Gastroesophageal sphincter (tissue), 4 donors: ENCODE measurements around the gene DNAJB12. TPM values are rescaled to one million over a fixed set of nuclear protein-coding genes. Genes with fewer than 3 reads are reported as not detected.
A peak's percentile ranks its signal among the peaks of the same experiment; 100 is the strongest.
"Not testable (repeated sequence)": the region's sequence is repeated elsewhere in the genome, so short reads cannot be mapped to it uniquely, and the experiment has no call there.

Source experiments
- ATAC-seq: fragments of 150-250 bp; one replicate; pipeline ENCODE4 v1.9.1; 2016; ENCODE audit warnings: mild to moderate bottlenecking, moderate library complexity
- H3K27ac ChIP-seq, 4 donors: fragments of 200-600 bp; sonication (generic) in 3 of 4; 1 replicate in 3 of 4; 2 replicates in 1 of 4; pipeline ENCODE4 v1.5.1; 2016 to 2019
- H3K27me3 ChIP-seq: fragments of 200-600 bp; sonication (generic); one replicate; pipeline ENCODE4 v1.5.1; 2019
- H3K36me3 ChIP-seq, 2 donors: fragments of 200-600 bp; sonication (generic); one replicate each; pipeline ENCODE4 v1.5.1; 2019; ENCODE audit warnings: control low read depth in 1 of 2
- H3K4me1 ChIP-seq, 3 donors: fragments of 200-600 bp; sonication (generic); 1 replicate in 2 of 3; 2 replicates in 1 of 3; pipeline ENCODE4 v1.5.1; 2016 to 2019; ENCODE audit warnings: control low read depth in 2 of 3
- H3K4me3 ChIP-seq, 2 donors: fragments of 200-600 bp; sonication (generic); one replicate each; pipeline ENCODE4 v1.5.1; 2019; ENCODE audit warnings: mild to moderate bottlenecking in 1 of 2, moderate library complexity in 1 of 2
- H3K9me3 ChIP-seq, 3 donors: fragments of 200-600 bp; sonication (generic); one replicate each; pipeline ENCODE4 v1.5.1; 2017 to 2019; ENCODE audit warnings: control low read depth in 2 of 3
- EP300 ChIP-seq: sonication (generic); formaldehyde crosslinking; IDR thresholded peaks from one replicate; pipeline ENCODE4 v1.6.1; 2017; ENCODE audit warnings: antibody characterized with exemption, mild to moderate bottlenecking
- POLR2A ChIP-seq, 2 donors: fragments of 450-650 bp; IDR thresholded peaks; one replicate each; pipeline ENCODE4 v1.6.1; 2017; ENCODE audit warnings: antibody characterized with exemption in 2 of 2, mild to moderate bottlenecking in 2 of 2, moderate library complexity in 1 of 2
- POLR2AphosphoS5 ChIP-seq: sonication (generic); formaldehyde crosslinking; IDR thresholded peaks from one replicate; pipeline ENCODE4 v1.6.1; 2017; ENCODE audit warnings: antibody characterized with exemption
- WGBS, 2 donors: methylation state at CpG; one replicate each; pipeline ENCODE4 v1.1.5; 2018; ENCODE audit warnings: low coverage in 1 of 2; 5-methylcytosine and 5-hydroxymethylcytosine counted together
- total RNA-seq, 4 donors: library from RNA; depleted of rRNA; stranded (reverse); fragments of >200 nt; gene quantifications; one replicate each; pipeline ENCODE4 v1.1.0, GENCODE V29; 2016
- TF ChIP-seq, protein P1 (sequence below), 4 experiments: fragments of 200-600 bp in 2 of 4; fragments of 450-650 bp in 2 of 4; sonication (generic) in 1 of 4; IDR thresholded peaks; one replicate each; pipeline ENCODE4 v1.5.1; 2017 to 2019; ENCODE audit warnings: antibody characterized with exemption in 4 of 4, mild to moderate bottlenecking in 2 of 4, moderate library complexity in 2 of 4

Gene DNAJB12
- total RNA-seq, 4 donors from 2014 or later: 28.6 to 43.0 (median 33.4) TPM

DNA sequence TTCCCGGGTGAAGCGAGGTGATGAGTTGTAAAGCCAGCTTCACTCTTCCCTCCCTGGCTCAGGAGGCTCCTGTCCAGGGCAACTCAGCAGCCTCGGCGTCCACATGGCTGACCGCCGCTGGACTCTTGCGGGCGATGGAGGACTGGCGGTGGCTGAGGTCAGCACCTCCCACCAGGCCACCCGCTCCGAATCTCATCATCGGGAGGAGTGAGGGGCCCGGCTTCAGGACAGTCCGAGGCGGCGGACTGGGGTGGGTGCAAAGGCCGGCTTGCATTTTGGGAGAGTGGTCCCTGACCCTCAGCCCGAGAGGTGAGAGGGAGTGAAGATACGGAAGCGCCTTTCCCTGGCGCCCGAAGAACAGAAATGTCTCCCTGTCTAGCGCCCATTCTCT, 759 bp downstream of the DNAJB12 start:
- ATAC-seq: peak; percentile 13
- peaks cover 0 to 28% of the 10 kb centered on the region in 2 donors for H3K36me3 ChIP-seq
- peak overlapping the region; percentile 63 to 88 for H3K4me3 ChIP-seq
- 0 to 2% methylated on average over 3 to 8 of the region's 23 CpGs for WGBS, 2 donors
- peaks cover 6 to 52% (median 18%) of the 10 kb centered on the region in 3 donors for H3K4me1 ChIP-seq
- no peaks in the 10 kb centered on the region for H3K9me3 ChIP-seq
- TF ChIP-seq EP300 (no peak), POLR2AphosphoS5 (peak; percentile 3), POLR2A (IDR thresholded peaks at IDR 0.05) (no peak)
- no peaks in the 10 kb centered on the region for H3K27me3 ChIP-seq
- peak overlapping the region; percentile 70 to 99 (median 94) for H3K27ac ChIP-seq

DNA sequence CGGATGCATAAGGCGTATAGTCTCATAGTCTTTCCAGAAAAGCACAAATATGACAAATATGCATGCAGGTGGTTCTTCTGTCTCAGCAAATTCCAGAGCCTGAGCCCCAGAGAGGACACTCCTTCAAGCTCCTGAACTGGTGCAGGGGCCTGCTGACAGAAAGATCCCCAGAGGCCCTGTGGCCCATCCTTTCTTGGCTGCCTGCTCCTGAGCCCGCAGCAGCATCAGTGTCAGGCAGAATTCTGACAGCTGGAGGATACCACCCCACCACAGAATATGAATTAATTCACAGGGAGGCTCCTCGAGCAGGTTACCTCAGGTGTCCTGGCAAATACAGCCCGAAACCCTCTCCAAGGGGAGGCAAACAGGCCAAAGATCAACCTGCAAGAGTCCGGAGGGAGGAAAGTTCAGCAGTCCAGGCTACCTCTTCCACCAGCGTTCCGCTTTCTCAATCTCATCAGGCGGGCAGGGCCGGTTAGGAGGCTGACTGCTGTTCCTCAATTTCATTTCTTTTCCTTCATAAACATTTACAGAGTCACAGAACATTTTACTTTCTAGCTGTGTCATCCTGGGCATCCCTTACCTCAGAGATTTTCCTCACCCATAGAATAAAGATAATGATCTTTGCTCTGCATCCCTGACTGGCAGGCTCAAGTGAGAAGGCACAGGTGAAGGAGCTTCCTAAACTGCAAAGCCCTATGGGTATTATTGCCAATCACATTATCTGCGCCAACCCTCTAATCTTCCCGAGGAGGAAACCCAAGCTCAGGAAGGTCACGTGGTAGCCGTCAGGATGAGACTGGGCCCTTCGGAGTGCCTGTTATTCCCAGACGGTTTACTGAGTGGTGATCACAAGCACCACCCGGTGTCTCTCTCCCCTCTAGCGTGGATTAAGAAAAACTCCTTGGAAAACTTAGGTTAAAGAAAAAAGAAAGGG, 1.4 kb downstream of the DNAJB12 start:
- peaks cover 0 to 35% of the 10 kb centered on the region in 2 donors for H3K36me3 ChIP-seq
- peaks cover 6 to 52% (median 18%) of the 10 kb centered on the region in 3 donors for H3K4me1 ChIP-seq
- no peaks in the 10 kb centered on the region for H3K9me3 ChIP-seq
- TF ChIP-seq, protein P1, sequence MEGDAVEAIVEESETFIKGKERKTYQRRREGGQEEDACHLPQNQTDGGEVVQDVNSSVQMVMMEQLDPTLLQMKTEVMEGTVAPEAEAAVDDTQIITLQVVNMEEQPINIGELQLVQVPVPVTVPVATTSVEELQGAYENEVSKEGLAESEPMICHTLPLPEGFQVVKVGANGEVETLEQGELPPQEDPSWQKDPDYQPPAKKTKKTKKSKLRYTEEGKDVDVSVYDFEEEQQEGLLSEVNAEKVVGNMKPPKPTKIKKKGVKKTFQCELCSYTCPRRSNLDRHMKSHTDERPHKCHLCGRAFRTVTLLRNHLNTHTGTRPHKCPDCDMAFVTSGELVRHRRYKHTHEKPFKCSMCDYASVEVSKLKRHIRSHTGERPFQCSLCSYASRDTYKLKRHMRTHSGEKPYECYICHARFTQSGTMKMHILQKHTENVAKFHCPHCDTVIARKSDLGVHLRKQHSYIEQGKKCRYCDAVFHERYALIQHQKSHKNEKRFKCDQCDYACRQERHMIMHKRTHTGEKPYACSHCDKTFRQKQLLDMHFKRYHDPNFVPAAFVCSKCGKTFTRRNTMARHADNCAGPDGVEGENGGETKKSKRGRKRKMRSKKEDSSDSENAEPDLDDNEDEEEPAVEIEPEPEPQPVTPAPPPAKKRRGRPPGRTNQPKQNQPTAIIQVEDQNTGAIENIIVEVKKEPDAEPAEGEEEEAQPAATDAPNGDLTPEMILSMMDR (IDR thresholded peaks at IDR 0.05): no peak
- TF ChIP-seq EP300 (no peak), POLR2A (IDR thresholded peaks at IDR 0.05) (no peak), POLR2AphosphoS5 (no peak)
- H3K27me3 ChIP-seq: no peaks in the 10 kb centered on the region
- 33 to 49% methylated on average over 5 to 16 of the region's 18 CpGs for WGBS, 2 donors
- peak overlapping the region; percentile 63 to 88 for H3K4me3 ChIP-seq
- H3K27ac ChIP-seq: peak overlapping the region; percentile 70 to 99 (median 94)
- no peak for ATAC-seq

DNA sequence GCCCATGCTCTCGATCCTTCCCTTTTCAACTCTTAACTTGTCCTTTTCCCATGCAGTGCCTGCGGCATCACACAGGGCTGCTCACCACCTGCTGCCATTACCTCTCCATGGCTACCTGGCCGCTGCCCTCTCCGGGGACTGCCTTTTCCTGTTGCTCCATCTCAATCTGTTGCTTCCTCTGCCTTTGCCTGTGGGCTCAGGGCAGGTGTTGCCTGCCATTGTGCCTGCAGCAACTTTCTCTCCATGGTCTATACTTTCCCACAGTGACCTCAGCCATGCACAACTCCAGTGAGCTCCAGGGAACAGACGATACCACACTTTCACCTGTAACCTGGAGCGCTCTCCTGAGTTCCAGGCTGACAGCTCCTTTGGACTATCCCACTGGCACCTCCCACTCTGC, 3.2 kb downstream of the DNAJB12 start:
- no peaks in the 10 kb centered on the region for H3K27me3 ChIP-seq
- no peak overlapping the region for H3K4me3 ChIP-seq
- 92 to 95% methylated on average over 6 of the region's 6 CpGs for WGBS, 2 donors
- peaks cover 0 to 53% of the 10 kb centered on the region in 2 donors for H3K36me3 ChIP-seq
- H3K4me1 ChIP-seq: peaks cover 6 to 52% (median 18%) of the 10 kb centered on the region in 3 donors
- ATAC-seq: no peak
- no peaks in the 10 kb centered on the region for H3K9me3 ChIP-seq
- H3K27ac ChIP-seq: no peak overlapping the region
- TF ChIP-seq, protein P1 (IDR thresholded peaks at IDR 0.05): no peak
- TF ChIP-seq POLR2A (IDR thresholded peaks at IDR 0.05) (no peak), EP300 (no peak), POLR2AphosphoS5 (no peak)

DNA sequence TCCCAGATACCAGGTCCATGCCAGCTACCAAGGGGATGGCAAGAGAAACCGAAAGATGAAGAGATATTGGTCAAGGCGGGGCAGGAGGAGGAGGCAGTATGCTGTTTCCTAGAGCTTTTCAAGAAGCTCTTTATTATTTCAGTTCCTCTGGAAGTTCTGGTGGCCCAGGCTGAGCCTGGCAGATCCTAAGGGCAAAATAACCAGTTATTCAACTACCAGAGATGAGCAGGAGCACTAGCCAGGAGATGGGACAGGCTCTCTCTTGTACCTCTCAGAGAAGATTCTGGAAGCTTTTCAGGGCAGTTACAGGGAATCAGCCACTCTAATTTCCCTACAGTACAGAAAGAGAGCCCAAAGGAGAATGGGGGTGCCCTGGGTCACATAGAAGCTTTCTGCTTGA, 5.3 kb downstream of the DNAJB12 start:
- TF ChIP-seq, protein P1 (IDR thresholded peaks at IDR 0.05): no peak
- no peak for TF ChIP-seq EP300
- TF ChIP-seq POLR2A (IDR thresholded peaks at IDR 0.05): no peak
- no peak for TF ChIP-seq POLR2AphosphoS5
- Histone ChIP-seq H3K9me3 (no peaks in the 10 kb centered on the region), H3K36me3 (peaks cover 0 to 63% of the 10 kb centered on the region in 2 donors), H3K4me1 (peaks cover 6 to 53% (median 18%) of the 10 kb centered on the region in 3 donors), H3K27me3 (no peaks in the 10 kb centered on the region), H3K4me3 (no peak overlapping the region), H3K27ac (no peak overlapping the region)
- no peak for ATAC-seq
- 67 to 88% methylated on average over 1 to 2 of the region's 2 CpGs for WGBS, 2 donors

DNA sequence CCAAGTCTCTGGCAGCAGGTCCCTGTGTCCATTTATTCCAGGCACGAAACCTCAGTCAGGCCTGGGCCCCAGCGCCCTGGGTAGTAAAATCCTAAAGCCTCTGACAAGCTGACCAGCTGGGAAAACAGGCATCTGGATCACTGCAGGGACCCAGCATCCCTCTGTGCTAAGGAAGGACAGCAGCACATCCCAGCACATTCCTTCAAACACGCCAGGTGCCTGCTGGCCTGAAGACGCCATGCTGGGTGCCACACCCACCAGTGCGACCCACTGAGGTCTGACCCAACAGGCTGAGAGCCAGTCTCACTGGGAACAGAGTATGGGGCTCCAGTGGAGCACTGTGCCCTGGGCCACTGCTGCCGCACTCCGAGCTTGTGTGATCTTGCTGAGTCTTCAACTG, 6.4 kb downstream of the DNAJB12 start:
- Histone ChIP-seq H3K4me3 (no peak overlapping the region), H3K36me3 (peaks cover 0 to 75% of the 10 kb centered on the region in 2 donors), H3K27me3 (no peaks in the 10 kb centered on the region), H3K27ac (no peak overlapping the region), H3K4me1 (peaks cover 4 to 48% (median 17%) of the 10 kb centered on the region in 3 donors), H3K9me3 (no peaks in the 10 kb centered on the region)
- no peak for ATAC-seq
- no peak for TF ChIP-seq EP300
- TF ChIP-seq POLR2AphosphoS5: no peak
- TF ChIP-seq, protein P1 (IDR thresholded peaks at IDR 0.05): no peak
- no peak for TF ChIP-seq POLR2A (IDR thresholded peaks at IDR 0.05)
- 93 to 94% methylated on average over 2 of the region's 7 CpGs for WGBS, 2 donors

DNA sequence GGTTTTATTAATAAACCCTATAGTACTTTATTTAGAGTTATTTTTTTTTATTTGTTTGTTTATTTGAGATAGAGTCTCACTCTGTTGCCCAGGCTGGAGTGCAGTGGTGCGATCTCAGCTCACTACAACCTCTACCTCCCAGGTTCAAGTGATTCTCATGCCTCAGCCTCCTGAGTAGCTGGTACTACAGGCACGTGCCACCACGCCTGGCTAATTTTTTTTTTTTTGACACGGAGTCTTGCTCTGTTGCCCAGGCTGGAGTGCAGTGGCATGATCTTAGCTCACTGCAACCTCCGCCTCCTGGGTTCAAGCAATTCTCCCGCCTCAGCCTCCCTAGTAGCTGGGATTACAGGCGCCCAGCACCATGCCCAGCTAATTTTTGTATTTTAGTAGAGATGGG, 8.6 kb downstream of the DNAJB12 start:
- not testable (repeated sequence) for H3K9me3 ChIP-seq, H3K27ac ChIP-seq, ATAC-seq, H3K4me3 ChIP-seq, H3K27me3 ChIP-seq
- Histone ChIP-seq H3K4me1 (peaks cover 0 to 27% (median 0%) of the 10 kb centered on the region in 3 donors), H3K36me3 (peaks cover 0 to 90% of the 10 kb centered on the region in 2 donors)
- 91 to 100% methylated on average over 2 to 4 of the region's 7 CpGs for WGBS, 2 donors
